GM12874 (cell line): ENCODE data around the gene RRP9.

Experiments
- TF ChIP-seq, protein P1 (sequence below): IDR thresholded peaks from 2 replicates; pipeline ENCODE4 v1.5.1; 2011; ENCODE audit warnings: low read depth, mild to moderate bottlenecking, control low read depth, low read length, moderate library complexity; ENCODE audit not compliant: insufficient read depth

The RRP9 gene

DNA sequence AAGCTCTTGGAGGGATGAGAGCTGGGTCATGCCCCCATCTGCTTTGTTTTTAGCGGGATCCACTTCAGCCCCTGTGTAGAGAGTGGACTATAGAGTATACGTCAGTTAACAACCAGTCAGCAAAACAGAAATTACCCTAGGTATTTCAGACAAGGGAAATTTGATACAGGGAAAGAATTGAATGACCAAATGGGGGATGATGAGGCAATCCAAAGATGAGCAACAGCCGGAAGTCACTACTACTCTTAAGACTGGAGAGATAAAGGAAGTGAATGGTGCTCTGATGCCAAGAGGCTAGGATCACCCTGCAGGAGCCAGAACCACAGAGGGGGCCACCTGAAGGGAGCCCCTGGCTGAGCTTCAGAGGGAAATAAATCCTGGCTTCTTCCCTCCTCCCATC is 11.7 kb upstream of the RRP9 start:
- TF ChIP-seq, protein P1, sequence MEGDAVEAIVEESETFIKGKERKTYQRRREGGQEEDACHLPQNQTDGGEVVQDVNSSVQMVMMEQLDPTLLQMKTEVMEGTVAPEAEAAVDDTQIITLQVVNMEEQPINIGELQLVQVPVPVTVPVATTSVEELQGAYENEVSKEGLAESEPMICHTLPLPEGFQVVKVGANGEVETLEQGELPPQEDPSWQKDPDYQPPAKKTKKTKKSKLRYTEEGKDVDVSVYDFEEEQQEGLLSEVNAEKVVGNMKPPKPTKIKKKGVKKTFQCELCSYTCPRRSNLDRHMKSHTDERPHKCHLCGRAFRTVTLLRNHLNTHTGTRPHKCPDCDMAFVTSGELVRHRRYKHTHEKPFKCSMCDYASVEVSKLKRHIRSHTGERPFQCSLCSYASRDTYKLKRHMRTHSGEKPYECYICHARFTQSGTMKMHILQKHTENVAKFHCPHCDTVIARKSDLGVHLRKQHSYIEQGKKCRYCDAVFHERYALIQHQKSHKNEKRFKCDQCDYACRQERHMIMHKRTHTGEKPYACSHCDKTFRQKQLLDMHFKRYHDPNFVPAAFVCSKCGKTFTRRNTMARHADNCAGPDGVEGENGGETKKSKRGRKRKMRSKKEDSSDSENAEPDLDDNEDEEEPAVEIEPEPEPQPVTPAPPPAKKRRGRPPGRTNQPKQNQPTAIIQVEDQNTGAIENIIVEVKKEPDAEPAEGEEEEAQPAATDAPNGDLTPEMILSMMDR, result no peak

DNA sequence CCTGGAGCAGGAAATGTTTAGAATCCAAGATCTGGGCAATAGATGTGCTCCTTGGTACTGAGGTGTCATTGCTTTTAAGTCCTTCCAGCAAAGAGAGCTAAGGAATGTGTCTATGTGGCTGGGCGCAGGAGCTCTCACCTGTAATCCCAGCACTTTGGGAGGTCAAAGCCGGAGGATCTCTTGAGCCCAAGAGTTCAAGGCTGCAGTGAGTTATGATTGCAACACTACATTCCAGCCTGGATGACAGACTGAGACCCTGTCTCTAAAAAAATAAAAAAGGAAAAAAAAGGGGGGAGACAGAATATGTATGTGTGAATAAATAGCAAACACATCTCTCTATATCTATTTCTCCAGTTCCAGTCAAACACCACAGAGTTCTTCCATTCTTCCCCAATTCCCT is 9.2 kb upstream of the RRP9 start:
- TF ChIP-seq, protein P1, result no peak

DNA sequence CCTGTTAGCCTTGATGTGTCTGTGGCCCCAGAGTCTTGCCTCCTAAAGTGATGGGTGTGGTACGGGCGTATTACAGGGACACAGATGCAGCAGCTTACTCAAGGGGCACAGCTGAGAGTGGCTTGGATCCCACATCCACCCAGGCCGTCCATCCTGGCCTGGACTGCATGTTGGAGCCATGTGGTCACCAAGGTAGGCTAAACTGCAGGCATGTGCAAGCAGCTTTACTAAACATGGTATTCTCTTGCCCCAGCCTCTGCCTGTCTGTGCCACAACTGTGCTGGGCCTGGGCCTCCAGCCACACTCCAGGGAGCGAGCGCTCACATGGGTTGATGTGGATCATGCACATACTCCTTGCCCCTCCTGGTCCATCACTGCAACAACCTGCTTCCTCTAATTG is 7.4 kb upstream of the RRP9 start:
- TF ChIP-seq, protein P1, result no peak

DNA sequence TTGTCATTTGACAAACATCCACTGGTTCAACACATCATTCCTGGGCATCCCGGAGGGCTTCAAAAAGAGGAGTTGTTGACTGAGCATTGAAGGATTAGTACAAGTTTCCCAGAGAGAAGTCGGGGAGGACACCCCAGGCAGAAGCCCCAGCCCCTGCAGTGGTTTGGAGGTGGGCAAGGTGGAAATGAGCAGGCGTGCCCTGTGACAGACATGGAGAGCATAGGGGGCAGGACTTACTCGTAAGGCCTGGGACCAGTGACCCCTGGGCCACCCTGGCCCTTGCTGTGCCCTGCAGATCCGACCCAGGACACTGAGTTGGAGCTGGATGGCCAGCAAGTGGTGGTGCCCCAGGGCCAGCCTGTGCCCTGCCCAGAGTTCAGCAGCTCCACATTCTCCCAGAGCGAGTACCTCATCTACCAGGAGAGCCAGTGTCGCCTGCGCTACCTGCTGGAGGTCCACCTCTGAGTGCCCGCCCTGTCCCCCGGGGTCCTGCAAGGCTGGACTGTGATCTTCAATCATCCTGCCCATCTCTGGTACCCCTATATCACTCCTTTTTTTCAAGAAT is 6.4 kb upstream of the RRP9 start:
- TF ChIP-seq, protein P1, result no peak

DNA sequence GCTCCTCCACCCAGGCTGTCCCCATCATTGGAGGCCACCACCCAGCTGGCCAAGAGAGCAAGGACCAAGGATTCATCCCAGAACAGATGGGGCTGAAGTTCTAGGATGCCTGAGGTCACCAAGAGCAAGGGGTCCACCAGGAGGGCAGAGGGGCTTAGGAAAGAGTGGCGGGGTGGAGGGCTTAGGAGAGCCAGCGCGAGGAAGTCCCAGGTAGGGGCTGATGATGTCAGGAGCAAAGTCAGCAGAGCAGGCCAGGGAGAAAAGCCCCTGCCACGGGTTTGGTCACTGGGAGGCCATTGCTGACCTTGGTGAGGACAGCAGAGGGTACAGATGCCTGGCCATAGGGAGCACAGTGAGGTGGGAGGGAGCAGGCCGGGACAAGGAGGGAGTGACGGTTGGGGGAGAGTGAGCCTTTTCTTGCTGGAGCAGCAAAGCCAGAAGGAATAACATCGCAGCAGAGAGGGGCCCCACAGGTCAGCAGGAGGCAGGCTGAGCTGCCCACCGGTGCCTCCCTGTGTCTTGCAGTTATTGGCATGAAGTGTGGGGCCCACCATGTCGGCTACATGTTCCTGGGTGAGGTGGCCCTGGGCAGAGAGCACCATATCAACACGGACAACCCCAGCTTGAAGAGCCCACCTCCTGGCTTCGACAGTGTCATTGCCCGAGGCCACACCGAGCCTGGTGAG is 5.7 kb upstream of the RRP9 start:
- TF ChIP-seq, protein P1, result no peak

DNA sequence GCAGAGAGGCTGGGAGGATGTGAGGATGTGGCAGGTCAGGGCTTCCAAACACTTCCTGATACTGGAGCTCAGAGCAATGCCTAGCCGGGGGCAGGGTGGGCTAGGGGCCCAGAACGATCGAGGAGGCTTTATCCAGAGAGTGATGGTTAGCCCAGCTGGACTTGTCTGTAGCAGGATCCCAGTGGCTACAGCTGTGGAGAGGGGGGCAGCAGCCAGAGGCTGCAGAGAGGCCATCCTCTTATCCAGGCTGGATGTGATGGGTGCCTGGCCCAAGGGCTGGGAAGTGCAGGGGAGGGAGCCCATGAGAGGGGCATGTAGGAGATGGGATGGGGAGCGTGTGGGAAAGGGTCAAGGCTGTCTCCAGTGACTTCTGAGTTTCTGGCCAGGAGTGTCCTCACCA is 5.1 kb upstream of the RRP9 start:
- TF ChIP-seq, protein P1, result no peak

DNA sequence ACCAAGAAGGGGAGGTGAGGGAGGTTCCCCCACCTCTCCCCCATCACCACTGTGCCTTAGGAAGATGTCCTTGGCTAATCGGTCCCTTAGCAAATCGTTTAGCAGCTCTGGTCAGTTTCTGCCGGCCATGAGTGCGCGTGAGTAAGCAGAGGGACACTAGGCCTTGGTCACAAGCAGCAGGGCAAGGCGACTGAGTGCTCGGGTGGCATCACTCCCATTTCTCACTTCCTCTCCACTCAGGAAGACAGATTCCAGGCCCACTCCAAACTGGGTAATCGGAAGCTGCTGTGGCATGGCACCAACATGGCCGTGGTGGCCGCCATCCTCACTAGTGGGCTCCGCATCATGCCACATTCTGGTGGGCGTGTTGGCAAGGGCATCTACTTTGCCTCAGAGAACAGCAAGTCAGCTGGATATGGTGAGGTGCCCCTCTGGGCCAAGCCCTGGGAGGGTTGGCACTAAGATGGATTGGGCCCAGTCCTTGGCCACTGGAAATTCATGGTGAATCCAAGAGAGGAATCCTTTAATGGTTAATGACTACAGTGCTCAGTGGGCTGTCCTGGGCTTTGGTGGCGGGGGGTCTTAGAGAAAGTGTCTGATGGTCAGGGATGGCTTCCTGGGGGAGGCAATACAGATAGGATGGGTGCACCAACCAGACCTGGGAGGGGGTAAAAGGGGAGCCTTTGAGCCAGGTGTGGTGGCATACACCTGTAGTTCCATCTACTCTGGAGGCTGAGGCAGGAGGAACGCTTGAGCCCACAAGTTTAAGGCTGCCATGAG is 4.4 kb upstream of the RRP9 start:
- TF ChIP-seq, protein P1, result no peak
